ENCODE measurements around the gene DIP2C.

- TF ChIP-seq CTCF (IDR thresholded peaks at IDR 0.05) (no peak), POLR2AphosphoS5 (IDR thresholded peaks at IDR 0.05) (peak in 2 of 3 donors; percentile 54)
Observed at GRCh38 chr10:683448-684071, 5.9 kb downstream of the DIP2C start.

Measured in stomach (tissue), 4 donors.